ENCODE data around the gene SLC6A12.

SLC6A12 gene

GRCh38 chr12:206746-207440, 7.1 kb downstream of the SLC6A12 start:
- Histone ChIP-seq H3K9me3 (ENCODE audit: low read length) (no peaks in the 10 kb centered on the region), H3K4me1 (ENCODE audit: insufficient read depth, low read length, severe bottlenecking) (no peaks in the 10 kb centered on the region), H3F3A (ENCODE audit: insufficient read depth, low read length) (no peaks in the 10 kb centered on the region), H3K4me2 (ENCODE audit: low read length) (no peak overlapping the region), H3K79me2 (ENCODE audit: insufficient read depth, low read length) (no peaks in the 10 kb centered on the region), H2AFZ (ENCODE audit: low read length) (no peak overlapping the region), H3K9ac (ENCODE audit: low read length) (no peak overlapping the region), H3K27me3 (ENCODE audit: insufficient read depth, low read length) (peaks cover 15% of the 10 kb centered on the region; the same call in 1 of the 2 replicates), H3K27ac (ENCODE audit: low read depth, low read length, poor library complexity, severe bottlenecking) (no peak overlapping the region), H4K20me1 (ENCODE audit: insufficient read depth, low read length) (no peaks in the 10 kb centered on the region), H3K4me3 (ENCODE audit: low read depth, low read length, poor library complexity, severe bottlenecking) (no peak overlapping the region), H3K36me3 (ENCODE audit: insufficient read depth, low read length) (no peaks in the 10 kb centered on the region), H3K9me2 (ENCODE audit: low read depth, low read length) (no peaks in the 10 kb centered on the region)
- TF ChIP-seq EZH2 (IDR thresholded peaks at IDR 0.05; ENCODE audit: borderline replicate concordance, low read length): no peak
- no peak for TF ChIP-seq CTCF (IDR thresholded peaks at IDR 0.05; ENCODE audit: low read length)

- H3K36me3 ChIP-seq (ENCODE audit: insufficient read depth, low read length): no peaks in the 10 kb centered on the region
Observed at GRCh38 chr12:205026-205425, 8.9 kb downstream of the SLC6A12 start.

GRCh38 chr12:204261-204678, 9.7 kb downstream of the SLC6A12 start:
- no peak overlapping the region for H3K9ac ChIP-seq (ENCODE audit: low read length)
- H3K4me3 ChIP-seq (ENCODE audit: low read depth, low read length, poor library complexity, severe bottlenecking): no peak overlapping the region
- TF ChIP-seq CTCF (IDR thresholded peaks at IDR 0.05; ENCODE audit: low read length): no peak
- no peak for TF ChIP-seq EZH2 (IDR thresholded peaks at IDR 0.05; ENCODE audit: borderline replicate concordance, low read length)

More at GRCh38 chr12:205026-205425, 8.9 kb downstream of the SLC6A12 start:
- H3K4me1 ChIP-seq (ENCODE audit: insufficient read depth, low read length, severe bottlenecking): no peaks in the 10 kb centered on the region
- no peak overlapping the region for H3K9ac ChIP-seq (ENCODE audit: low read length)
- no peaks in the 10 kb centered on the region for H3K9me3 ChIP-seq (ENCODE audit: low read length)
- H3K27me3 ChIP-seq (ENCODE audit: insufficient read depth, low read length): peaks cover 8% of the 10 kb centered on the region
- H4K20me1 ChIP-seq (ENCODE audit: insufficient read depth, low read length): no peaks in the 10 kb centered on the region
- no peak overlapping the region for H3K4me3 ChIP-seq (ENCODE audit: low read depth, low read length, poor library complexity, severe bottlenecking)
- no peaks in the 10 kb centered on the region for H3F3A ChIP-seq (ENCODE audit: insufficient read depth, low read length)
- no peaks in the 10 kb centered on the region for H3K79me2 ChIP-seq (ENCODE audit: insufficient read depth, low read length)
- no peak overlapping the region for H3K27ac ChIP-seq (ENCODE audit: low read depth, low read length, poor library complexity, severe bottlenecking)
- H3K4me2 ChIP-seq (ENCODE audit: low read length): no peak overlapping the region
- H2AFZ ChIP-seq (ENCODE audit: low read length): no peak overlapping the region
- no peak for TF ChIP-seq EZH2 (IDR thresholded peaks at IDR 0.05; ENCODE audit: borderline replicate concordance, low read length)
- TF ChIP-seq CTCF (IDR thresholded peaks at IDR 0.05; ENCODE audit: low read length): no peak
- H3K9me2 ChIP-seq (ENCODE audit: low read depth, low read length): no peaks in the 10 kb centered on the region

More at GRCh38 chr12:204261-204678, 9.7 kb downstream of the SLC6A12 start:
- no peak overlapping the region for H2AFZ ChIP-seq (ENCODE audit: low read length)
- H3K27ac ChIP-seq (ENCODE audit: low read depth, low read length, poor library complexity, severe bottlenecking): no peak overlapping the region
- no peaks in the 10 kb centered on the region for H4K20me1 ChIP-seq (ENCODE audit: insufficient read depth, low read length)
- H3K27me3 ChIP-seq (ENCODE audit: insufficient read depth, low read length): peaks cover 8% of the 10 kb centered on the region
- H3K4me2 ChIP-seq (ENCODE audit: low read length): no peak overlapping the region
- H3K36me3 ChIP-seq (ENCODE audit: insufficient read depth, low read length): no peaks in the 10 kb centered on the region
- no peaks in the 10 kb centered on the region for H3K9me2 ChIP-seq (ENCODE audit: low read depth, low read length)
- no peaks in the 10 kb centered on the region for H3K4me1 ChIP-seq (ENCODE audit: insufficient read depth, low read length, severe bottlenecking)
- H3K79me2 ChIP-seq (ENCODE audit: insufficient read depth, low read length): no peaks in the 10 kb centered on the region
- H3K9me3 ChIP-seq (ENCODE audit: low read length): no peaks in the 10 kb centered on the region
- H3F3A ChIP-seq (ENCODE audit: insufficient read depth, low read length): no peaks in the 10 kb centered on the region
